ENCODE measurements around the gene NEGR1.

The NEGR1 gene

GRCh38 chr1:71521655-71522264 lies 760.6 kb downstream of the NEGR1 start:
- no peak for DNase-seq (ENCODE audit: insufficient read length, low spot score)
- no peak for FAIRE-seq

GRCh38 chr1:71511505-71511904 lies 770.8 kb downstream of the NEGR1 start:
- DNase-seq (ENCODE audit: insufficient read length, low spot score) (no peak), FAIRE-seq (no peak)

GRCh38 chr1:71510725-71511124 lies 771.6 kb downstream of the NEGR1 start:
- no peak for FAIRE-seq
- no peak for DNase-seq (ENCODE audit: insufficient read length, low spot score)

- DNase-seq (ENCODE audit: insufficient read length, low spot score), result no peak
- no peak for FAIRE-seq
Measured at GRCh38 chr1:71509051-71509595, 773.2 kb downstream of the NEGR1 start.

- DNase-seq (ENCODE audit: insufficient read length, low spot score), result no peak
- no peak for FAIRE-seq
Measured at GRCh38 chr1:71502006-71502405, 780.3 kb downstream of the NEGR1 start.

GRCh38 chr1:71498542-71498941 lies 783.8 kb downstream of the NEGR1 start:
- DNase-seq (ENCODE audit: insufficient read length, low spot score) (no peak), FAIRE-seq (no peak)

- DNase-seq (ENCODE audit: insufficient read length, low spot score) (no peak), FAIRE-seq (no peak)
Measured at GRCh38 chr1:71494163-71494562, 788.2 kb downstream of the NEGR1 start.

- no peak for DNase-seq (ENCODE audit: insufficient read length, low spot score)
- FAIRE-seq, result no peak
Measured at GRCh38 chr1:71492298-71493041, 789.9 kb downstream of the NEGR1 start.

- FAIRE-seq, result no peak
- DNase-seq (ENCODE audit: insufficient read length, low spot score), result no peak
Measured at GRCh38 chr1:71490432-71490831, 791.9 kb downstream of the NEGR1 start.

GRCh38 chr1:71488555-71489252 lies 793.6 kb downstream of the NEGR1 start:
- DNase-seq (ENCODE audit: insufficient read length, low spot score) (no peak), FAIRE-seq (no peak)

- FAIRE-seq, result no peak
- DNase-seq (ENCODE audit: insufficient read length, low spot score), result no peak
Measured at GRCh38 chr1:71473331-71473730, 809.0 kb downstream of the NEGR1 start.

- FAIRE-seq (no peak), DNase-seq (ENCODE audit: insufficient read length, low spot score) (no peak)
Measured at GRCh38 chr1:71465093-71465492, 817.2 kb downstream of the NEGR1 start.

GRCh38 chr1:71464016-71464415 lies 818.3 kb downstream of the NEGR1 start:
- no peak for DNase-seq (ENCODE audit: insufficient read length, low spot score)
- no peak for FAIRE-seq

- FAIRE-seq, result no peak
- DNase-seq (ENCODE audit: insufficient read length, low spot score), result no peak
Measured at GRCh38 chr1:71463144-71463543, 819.2 kb downstream of the NEGR1 start.

- no peak for FAIRE-seq
Measured at GRCh38 chr1:71462247-71462646, 820.1 kb downstream of the NEGR1 start.

GRCh38 chr1:71461416-71461815 lies 820.9 kb downstream of the NEGR1 start:
- DNase-seq (ENCODE audit: insufficient read length, low spot score) (no peak), FAIRE-seq (no peak)

More at GRCh38 chr1:71462247-71462646, 820.1 kb downstream of the NEGR1 start:
- DNase-seq (ENCODE audit: insufficient read length, low spot score), result no peak

GRCh38 chr1:71448444-71448843 lies 833.9 kb downstream of the NEGR1 start:
- DNase-seq (ENCODE audit: insufficient read length, low spot score) (no peak), FAIRE-seq (no peak)

- FAIRE-seq (no peak), DNase-seq (ENCODE audit: insufficient read length, low spot score) (no peak)
Measured at GRCh38 chr1:71438626-71439025, 843.7 kb downstream of the NEGR1 start.

GRCh38 chr1:71435951-71436350 lies 846.4 kb downstream of the NEGR1 start:
- no peak for DNase-seq (ENCODE audit: insufficient read length, low spot score)
- no peak for FAIRE-seq

- FAIRE-seq, result no peak
- DNase-seq (ENCODE audit: insufficient read length, low spot score), result no peak
Measured at GRCh38 chr1:71434240-71434639, 848.1 kb downstream of the NEGR1 start.

GRCh38 chr1:71428029-71428428 lies 854.3 kb downstream of the NEGR1 start:
- DNase-seq (ENCODE audit: insufficient read length, low spot score), result no peak
- FAIRE-seq, result no peak

GRCh38 chr1:71427066-71427465 lies 855.3 kb downstream of the NEGR1 start:
- no peak for FAIRE-seq
- DNase-seq (ENCODE audit: insufficient read length, low spot score), result no peak
